HG02970 (cell line): ENCODE data around the gene EGFL7.

Experiments
- ATAC-seq: cut with Tn5 transposase; IDR thresholded peaks from one replicate; pipeline ENCODE4 v1.9.1; 2021; ENCODE audit warnings: mild to moderate bottlenecking, moderate library complexity, moderate number of reproducible peaks; ENCODE audit not compliant: unreplicated experiment, low FRiP score

The EGFL7 gene

GRCh38 chr9:136713550-136713949 is 50.8 kb downstream of the EGFL7 start:
- no peak for ATAC-seq

GRCh38 chr9:136714096-136714892 is 51.6 kb downstream of the EGFL7 start:
- no peak for ATAC-seq

- no peak for ATAC-seq
These were observed 52.2 kb downstream of the EGFL7 start for GRCh38 chr9:136714893-136715274.

GRCh38 chr9:136717399-136717798 is 54.7 kb downstream of the EGFL7 start:
- no peak for ATAC-seq

- no peak for ATAC-seq
These were observed 55.9 kb downstream of the EGFL7 start for GRCh38 chr9:136718345-136719194.

GRCh38 chr9:136719195-136719880 is 56.6 kb downstream of the EGFL7 start:
- ATAC-seq, result no peak

GRCh38 chr9:136720251-136720897 is 57.7 kb downstream of the EGFL7 start:
- no peak for ATAC-seq

GRCh38 chr9:136720898-136721338 is 58.2 kb downstream of the EGFL7 start:
- ATAC-seq, result no peak

GRCh38 chr9:136721339-136722092 is 58.8 kb downstream of the EGFL7 start:
- no peak for ATAC-seq
